Measurements from ENCODE around the gene PPFIBP2.

PPFIBP2 gene

GRCh38 chr11:7579361-7579791 lies 65.6 kb downstream of the PPFIBP2 start:
- DNase-seq: no peak

- no peak for DNase-seq
Observed at GRCh38 chr11:7581021-7581590, 67.3 kb downstream of the PPFIBP2 start.

GRCh38 chr11:7582338-7582985 lies 68.7 kb downstream of the PPFIBP2 start:
- no peak for DNase-seq

- no peak for DNase-seq
Observed at GRCh38 chr11:7583248-7583647, 69.4 kb downstream of the PPFIBP2 start.

GRCh38 chr11:7584910-7585309 lies 71.1 kb downstream of the PPFIBP2 start:
- no peak for DNase-seq

- no peak for DNase-seq
Observed at GRCh38 chr11:7585816-7586215, 72.0 kb downstream of the PPFIBP2 start.

GRCh38 chr11:7586376-7586775 lies 72.6 kb downstream of the PPFIBP2 start:
- DNase-seq: no peak

- DNase-seq: no peak
Observed at GRCh38 chr11:7587712-7588111, 73.9 kb downstream of the PPFIBP2 start.

- DNase-seq: no peak
Observed at GRCh38 chr11:7589861-7590260, 76.1 kb downstream of the PPFIBP2 start.

GRCh38 chr11:7590529-7590928 lies 76.7 kb downstream of the PPFIBP2 start:
- no peak for DNase-seq

- no peak for DNase-seq
Observed at GRCh38 chr11:7591107-7591894, 77.5 kb downstream of the PPFIBP2 start.

GRCh38 chr11:7591987-7592386 lies 78.2 kb downstream of the PPFIBP2 start:
- DNase-seq: no peak

GRCh38 chr11:7592711-7593110 lies 78.9 kb downstream of the PPFIBP2 start:
- no peak for DNase-seq

- no peak for DNase-seq
Observed at GRCh38 chr11:7593481-7593880, 79.7 kb downstream of the PPFIBP2 start.

GRCh38 chr11:7595016-7595866 lies 81.4 kb downstream of the PPFIBP2 start:
- no peak for DNase-seq

- no peak for DNase-seq
Observed at GRCh38 chr11:7595951-7596350, 82.2 kb downstream of the PPFIBP2 start.

- DNase-seq: no peak
Observed at GRCh38 chr11:7596975-7597391, 83.2 kb downstream of the PPFIBP2 start.

GRCh38 chr11:7597620-7598019 lies 83.8 kb downstream of the PPFIBP2 start:
- no peak for DNase-seq

GRCh38 chr11:7599209-7599608 lies 85.4 kb downstream of the PPFIBP2 start:
- no peak for DNase-seq

- DNase-seq: no peak
Observed at GRCh38 chr11:7600205-7600775, 86.5 kb downstream of the PPFIBP2 start.

- no peak for DNase-seq
Observed at GRCh38 chr11:7603031-7603781, 89.4 kb downstream of the PPFIBP2 start.

- DNase-seq: no peak
Observed at GRCh38 chr11:7604331-7604955, 90.6 kb downstream of the PPFIBP2 start.

Measured in NCI-H1694 treated with DMSO at 0.1 percent for 48 hours (cell line).